HepG2 (cell line): Measurements from ENCODE around the gene ASMT. TPM values are rescaled to one million over a fixed set of nuclear protein-coding genes. Genes with fewer than 3 reads are reported as not detected.

Source experiments
- ATAC-seq: fragments of 200-7000 bp; cut with Tn5 transposase; 3 replicates; pipeline ENCODE4 v1.9.1; 2020; ENCODE audit warnings: mild to moderate bottlenecking, moderate library complexity
- BruUV-seq: library from RNA; stranded (reverse); fragments of 400-500 nt; replicated peaks from 2 replicates; lab custom pipeline; 2021; lab: Mats Ljungman, UMichigan
- CTCF ChIA-PET: fragments of 300-600 bp; formaldehyde crosslinking; extraction: SDS; loops from one replicate; lab custom pipeline; 2021; ENCODE audit warnings: low total read pairs, inconsistent platforms, low intra/inter-chr PET ratio; lab: Yijun Ruan, JAX
- POLR2A ChIA-PET: fragments of 350-600 bp; sonication (Branson Sonifier 250); formaldehyde crosslinking; loops from one replicate; lab custom pipeline; 2020; ENCODE audit warnings: antibody characterized with exemption, inconsistent platforms; lab: Yijun Ruan, JAX
- DNase-seq: peaks from one replicate; pipeline ENCODE4 v3.0.0-alpha.2; 2015; ENCODE audit warnings: low spot score
- FAIRE-seq: peaks from 3 replicates; lab custom pipeline; 2011; peaks lifted over from hg19 to GRCh38; lab: Jason Lieb, UNC
- H2AFZ ChIP-seq: one replicate; pipeline ENCODE4 v1.6.1; 2011; ENCODE audit warnings: low read length, inconsistent platforms
- H3K27ac ChIP-seq: fragments of 300-600 bp; 3 replicates; pipeline ENCODE4 v1.8.0; 2011; ENCODE audit warnings: mixed run types, mild to moderate bottlenecking, mixed read lengths, low read length, inconsistent platforms; ENCODE audit not compliant: insufficient read depth; ENCODE audit errors: extremely low read length
- H3K27me3 ChIP-seq, 2 experiments: fragments of 200-600 bp in 1 of 2; 2 replicates in 1 of 2; 3 replicates in 1 of 2; pipeline versions ENCODE4 v1.6.0 to v1.8.0; 2011; ENCODE audit warnings: low read length in 2 of 2, mild to moderate bottlenecking in 2 of 2, moderate library complexity in 2 of 2, inconsistent platforms in 1 of 2; ENCODE audit not compliant: insufficient read depth in 2 of 2, control insufficient read depth in 1 of 2
- H3K36me3 ChIP-seq, 2 experiments: fragments of 200-600 bp in 1 of 2; replicated peaks in 1 of 2; 2 replicates in 1 of 2; 3 replicates in 1 of 2; pipeline versions ENCODE4 v1.5.1 to v1.8.0; 2011; ENCODE audit warnings: low read length in 2 of 2, inconsistent platforms in 1 of 2; ENCODE audit not compliant: insufficient read depth in 2 of 2, control insufficient read depth in 1 of 2
- H3K4me1 ChIP-seq: 2 replicates; pipeline ENCODE4 v1.5.1; 2012; ENCODE audit warnings: low read length, inconsistent platforms; ENCODE audit not compliant: insufficient read depth
- H3K4me2 ChIP-seq: 2 replicates; pipeline ENCODE4 v1.6.0; 2011; ENCODE audit warnings: low read depth, low read length, inconsistent platforms
- H3K4me3 ChIP-seq, 3 experiments: fragments of 200-600 bp in 1 of 3; sonication (generic), shearing (Covaris generic) in 1 of 3; replicated peaks in 1 of 3; 2 replicates each; pipeline ENCODE4 v1.5.1; 2011 to 2016; ENCODE audit warnings: low read length in 3 of 3, inconsistent platforms in 2 of 3, low read depth in 2 of 3, mild to moderate bottlenecking in 2 of 3, control low read depth in 1 of 3, mixed read lengths in 1 of 3; ENCODE audit not compliant: insufficient read depth in 1 of 3
- H3K79me2 ChIP-seq: one replicate; pipeline ENCODE4 v1.6.1; 2011; ENCODE audit warnings: low read length, inconsistent platforms; ENCODE audit not compliant: insufficient read depth
- H3K9ac ChIP-seq: 2 replicates; pipeline ENCODE4 v1.6.0; 2011; ENCODE audit warnings: mild to moderate bottlenecking, low read depth, low read length, inconsistent platforms; ENCODE audit not compliant: insufficient read depth
- H3K9me3 ChIP-seq: 2 replicates; pipeline ENCODE4 v1.5.1; 2012; ENCODE audit warnings: mild to moderate bottlenecking, low read length
- H4K20me1 ChIP-seq: 2 replicates; pipeline ENCODE4 v1.6.0; 2011; ENCODE audit warnings: inconsistent platforms, mild to moderate bottlenecking, low read length, moderate library complexity; ENCODE audit not compliant: insufficient read depth
- CAMTA2 ChIP-seq: sonication (generic); formaldehyde crosslinking; IDR thresholded peaks from 2 replicates; pipeline ENCODE4 v1.4.0; 2020; ENCODE audit warnings: mild to moderate bottlenecking, missing genetic modification reagents, borderline replicate concordance
- FOXA1 ChIP-seq, 2 experiments: fragments of 450-650 bp in 1 of 2; sonication (generic) in 1 of 2; formaldehyde crosslinking in 1 of 2; IDR thresholded peaks; 2 replicates each; pipeline versions ENCODE4 v1.4.0 to v1.6.1; 2016 to 2020; ENCODE audit warnings: missing genetic modification reagents in 1 of 2
- NFIC ChIP-seq: IDR thresholded peaks from 2 replicates; pipeline ENCODE4 v1.6.1; 2012; ENCODE audit warnings: mild to moderate bottlenecking, low read length, inconsistent platforms
- SMAD3 ChIP-seq: sonication (generic); formaldehyde crosslinking; IDR thresholded peaks from 2 replicates; pipeline ENCODE4 v1.4.0; 2020; ENCODE audit warnings: missing genetic modification reagents
- SYNCRIP ChIP-seq: fragments of 200-400 bp; formaldehyde crosslinking; IDR thresholded peaks from 2 replicates; pipeline ENCODE4 v1.6.1; 2018; ENCODE audit warnings: mild to moderate bottlenecking, low read depth, low read length; ENCODE audit not compliant: insufficient read depth
- TBP ChIP-seq: sonication (generic); formaldehyde crosslinking; IDR thresholded peaks from 2 replicates; pipeline ENCODE4 v1.5.0; 2020; ENCODE audit warnings: missing genetic modification reagents
- U2AF1 ChIP-seq: fragments of 200-400 bp; formaldehyde crosslinking; optimal IDR thresholded peaks from 2 replicates; pipeline ENCODE3; 2017; ENCODE audit warnings: mild to moderate bottlenecking, low read depth, low read length
- ZNF234 ChIP-seq: sonication (generic); formaldehyde crosslinking; conservative IDR thresholded peaks from 2 replicates; pipeline ENCODE4 v1.5.1; 2020; ENCODE audit warnings: mild to moderate bottlenecking, missing genetic modification reagents
- ZNF460 ChIP-seq: sonication (generic); formaldehyde crosslinking; IDR thresholded peaks from 2 replicates; pipeline ENCODE4 v1.5.1; 2020; ENCODE audit warnings: missing genetic modification reagents, mild to moderate bottlenecking, borderline replicate concordance
- ZNF607 ChIP-seq: sonication (generic); formaldehyde crosslinking; IDR thresholded peaks from 2 replicates; pipeline ENCODE4 v1.5.1; 2020; ENCODE audit warnings: missing genetic modification reagents, mild to moderate bottlenecking, borderline replicate concordance
- ZNF674 ChIP-seq: sonication (generic); formaldehyde crosslinking; IDR thresholded peaks from 2 replicates; pipeline ENCODE4 v1.5.0; 2020; ENCODE audit warnings: low read depth, mild to moderate bottlenecking, missing genetic modification reagents
- ZSCAN9 ChIP-seq: IDR thresholded peaks from 2 replicates; pipeline ENCODE4 v1.6.1; 2016; ENCODE audit warnings: borderline replicate concordance
- WGBS: methylation state at CpG from one replicate; pipeline ENCODE4 v1.1.6; 2017; ENCODE audit warnings: low lambda C conversion rate; 5-methylcytosine and 5-hydroxymethylcytosine counted together
- in situ Hi-C: cut with HindIII; loops from 2 replicates; pipeline ENCODE4 v1.10.0; 2017; ENCODE audit warnings: low pct_unique_long_range_greater_than_20kb; ENCODE audit not compliant: extremely low pct_ligation_motif_present
- intact Hi-C: fragments of 100-400 bp; cut with micrococcal nuclease; formaldehyde crosslinking; loops from one replicate; pipeline ENCODE4 v1.10.0; 2022; ENCODE audit not compliant: unreplicated experiment
- polyA plus RNA-seq, 8 experiments: library from polyadenylated mRNA; depleted of rRNA in 3 of 8; stranded (reverse) in 7 of 8; unstranded in 1 of 8; fragments of >200 nt; fragmentation: Illumina TruSeq in 4 of 8; extraction: Trizol in 4 of 8; gene quantifications; 2 replicates each; pipeline versions ENCODE4 v1.2.1 to v1.2.3, GENCODE V29; 2011 to 2016; ENCODE audit warnings: low read depth in 4 of 8, missing spikeins in 1 of 8, mixed read lengths in 1 of 8; ENCODE audit not compliant: insufficient read depth in 1 of 8
- total RNA-seq, 5 experiments: library from RNA; depleted of rRNA; stranded (reverse); fragments of >200 nt; fragmentation: Illumina TruSeq; extraction: Trizol; gene quantifications; 2 replicates each; pipeline ENCODE4 v1.2.3, GENCODE V29; 2016; ENCODE audit warnings: low read depth in 1 of 5
- TF ChIP-seq, protein P1 (sequence below): sonication (generic); formaldehyde crosslinking; conservative IDR thresholded peaks from 2 replicates; pipeline ENCODE4 v1.8.1; 2023; ENCODE audit warnings: missing genetic modification reagents
- TF ChIP-seq, protein P2 (sequence below): sonication (generic); formaldehyde crosslinking; IDR thresholded peaks from 2 replicates; pipeline ENCODE4 v1.4.0; 2020; ENCODE audit warnings: mild to moderate bottlenecking, low read depth, missing genetic modification reagents
- TF ChIP-seq, protein P3 (sequence below): IDR thresholded peaks from 2 replicates; pipeline ENCODE4 v1.6.1; 2016; ENCODE audit warnings: missing biosample characterization, missing genetic modification reagents, low read depth

Gene ASMT
- total and polyA plus RNA-seq, 2 of the 13 experiments (the other 11 are each of a cell fraction or from before 2014, with no cell fraction given), result 0.04 TPM; not detected in 1

DNA sequence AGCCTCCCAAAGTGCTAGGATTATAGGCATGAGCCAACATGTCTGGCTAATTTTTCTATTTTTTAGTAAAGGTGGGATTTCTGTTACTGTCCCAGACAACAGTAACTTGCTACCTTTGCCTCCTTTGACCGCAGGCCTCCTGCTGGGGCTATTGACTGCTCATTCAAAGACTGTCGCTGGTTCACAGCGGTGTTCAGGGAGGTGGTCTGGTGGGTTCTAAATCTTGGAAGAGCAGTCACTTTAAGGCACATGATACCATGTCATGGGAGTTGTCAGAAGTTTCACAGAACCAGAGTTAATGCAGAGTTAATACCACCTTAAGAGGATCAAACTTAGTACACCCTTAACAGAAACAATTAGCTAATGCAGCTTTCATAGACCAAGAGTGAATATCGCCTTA is 3.8 kb downstream of the ASMT start:
- DNase-seq, result no peak
- H3K79me2 ChIP-seq, result no peaks in the 10 kb centered on the region
- H2AFZ ChIP-seq, result no peak overlapping the region
- ChIA-PET CTCF (no interaction called here), POLR2A (no interaction called here)
- TF ChIP-seq ZNF607, result no peak
- TF ChIP-seq, protein P1, sequence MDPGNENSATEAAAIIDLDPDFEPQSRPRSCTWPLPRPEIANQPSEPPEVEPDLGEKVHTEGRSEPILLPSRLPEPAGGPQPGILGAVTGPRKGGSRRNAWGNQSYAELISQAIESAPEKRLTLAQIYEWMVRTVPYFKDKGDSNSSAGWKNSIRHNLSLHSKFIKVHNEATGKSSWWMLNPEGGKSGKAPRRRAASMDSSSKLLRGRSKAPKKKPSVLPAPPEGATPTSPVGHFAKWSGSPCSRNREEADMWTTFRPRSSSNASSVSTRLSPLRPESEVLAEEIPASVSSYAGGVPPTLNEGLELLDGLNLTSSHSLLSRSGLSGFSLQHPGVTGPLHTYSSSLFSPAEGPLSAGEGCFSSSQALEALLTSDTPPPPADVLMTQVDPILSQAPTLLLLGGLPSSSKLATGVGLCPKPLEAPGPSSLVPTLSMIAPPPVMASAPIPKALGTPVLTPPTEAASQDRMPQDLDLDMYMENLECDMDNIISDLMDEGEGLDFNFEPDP (CRISPR knock-in tag), result no peak
- TF ChIP-seq, protein P2, sequence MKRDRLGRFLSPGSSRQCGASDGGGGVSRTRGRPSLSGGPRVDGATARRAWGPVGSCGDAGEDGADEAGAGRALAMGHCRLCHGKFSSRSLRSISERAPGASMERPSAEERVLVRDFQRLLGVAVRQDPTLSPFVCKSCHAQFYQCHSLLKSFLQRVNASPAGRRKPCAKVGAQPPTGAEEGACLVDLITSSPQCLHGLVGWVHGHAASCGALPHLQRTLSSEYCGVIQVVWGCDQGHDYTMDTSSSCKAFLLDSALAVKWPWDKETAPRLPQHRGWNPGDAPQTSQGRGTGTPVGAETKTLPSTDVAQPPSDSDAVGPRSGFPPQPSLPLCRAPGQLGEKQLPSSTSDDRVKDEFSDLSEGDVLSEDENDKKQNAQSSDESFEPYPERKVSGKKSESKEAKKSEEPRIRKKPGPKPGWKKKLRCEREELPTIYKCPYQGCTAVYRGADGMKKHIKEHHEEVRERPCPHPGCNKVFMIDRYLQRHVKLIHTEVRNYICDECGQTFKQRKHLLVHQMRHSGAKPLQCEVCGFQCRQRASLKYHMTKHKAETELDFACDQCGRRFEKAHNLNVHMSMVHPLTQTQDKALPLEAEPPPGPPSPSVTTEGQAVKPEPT, result peak; percentile 90
- TF ChIP-seq ZSCAN9 (CRISPR knock-in tag), result no peak
- BruUV-seq, result no TSS peak
- 38% methylated on average over 4 of the region's 4 CpGs for WGBS
- H3K36me3 ChIP-seq, result no peaks in the 10 kb centered on the region
- no peak overlapping the region for H3K4me3 ChIP-seq
- H3K4me2 ChIP-seq, result no peak overlapping the region
- H4K20me1 ChIP-seq, result no peaks in the 10 kb centered on the region
- intact Hi-C loops, result no loop called here
- peaks cover 5% of the 10 kb centered on the region; the same call in 1 of the 2 replicates for H3K4me1 ChIP-seq
- no peak for ATAC-seq
- H3K9ac ChIP-seq, result no peak overlapping the region
- H3K27me3 ChIP-seq, result no peaks in the 10 kb centered on the region; a peak in 1 of 5 replicates
- H3K27ac ChIP-seq, result no peak overlapping the region
- no peaks in the 10 kb centered on the region for H3K9me3 ChIP-seq
- in situ Hi-C loops, result no loop called here
- no peak for FAIRE-seq

DNA sequence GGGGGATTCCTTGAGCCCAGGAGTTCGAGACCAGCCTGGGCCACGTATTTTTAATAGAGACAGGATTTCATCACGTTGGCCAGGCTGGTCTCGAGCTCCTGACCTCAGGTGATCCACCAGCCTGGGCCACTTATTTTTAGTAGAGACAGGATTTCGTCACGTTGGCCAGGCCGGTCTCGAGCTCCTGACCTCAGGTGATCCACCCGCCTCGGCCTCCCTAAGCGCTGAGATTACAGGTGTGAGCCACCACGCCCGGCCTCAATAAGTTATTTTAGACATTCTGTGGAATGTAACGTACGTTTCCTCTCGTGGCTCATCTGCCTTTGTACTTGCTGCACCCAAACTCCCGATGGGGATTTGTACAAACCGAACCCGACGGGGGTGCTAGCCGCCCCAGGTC is 8.8 kb downstream of the ASMT start:
- Histone ChIP-seq H3K4me1 (peaks cover 5% of the 10 kb centered on the region; the same call in 1 of the 2 replicates), H3K4me2 (no peak overlapping the region), H3K36me3 (no peaks in the 10 kb centered on the region), H4K20me1 (no peaks in the 10 kb centered on the region), H3K9me3 (no peaks in the 10 kb centered on the region), H3K79me2 (no peaks in the 10 kb centered on the region), H3K9ac (no peak overlapping the region), H3K27me3 (peaks cover 2 to 4% of the 10 kb centered on the region in 2 experiments; a peak in 2 of 5 replicates), H3K27ac (no peak overlapping the region), H3K4me3 (no peak overlapping the region), H2AFZ (no peak overlapping the region)
- intact Hi-C loops (no loop called here), in situ Hi-C loops (no loop called here)
- DNase-seq (no peak), ATAC-seq (no peak; the same call in 2 of the 3 replicates), FAIRE-seq (no peak)
- BruUV-seq, result no TSS peak
- WGBS, result 45% methylated on average over 13 of the region's 21 CpGs
- POLR2A ChIA-PET, result no interaction called here
- CTCF ChIA-PET, result no interaction called here
- TF ChIP-seq TBP (no peak), SMAD3 (CRISPR knock-in tag) (no peak), SYNCRIP (no peak), ZNF234 (no peak), NFIC (no peak), ZNF674 (no peak), U2AF1 (no peak), ZNF460 (CRISPR knock-in tag) (no peak), CAMTA2 (CRISPR knock-in tag) (no peak), FOXA1 (IDR thresholded peaks at IDR 0.05) (no peak), FOXA1 (CRISPR knock-in tag; IDR thresholded peaks at IDR 0.05) (no peak)
- TF ChIP-seq, protein P3, sequence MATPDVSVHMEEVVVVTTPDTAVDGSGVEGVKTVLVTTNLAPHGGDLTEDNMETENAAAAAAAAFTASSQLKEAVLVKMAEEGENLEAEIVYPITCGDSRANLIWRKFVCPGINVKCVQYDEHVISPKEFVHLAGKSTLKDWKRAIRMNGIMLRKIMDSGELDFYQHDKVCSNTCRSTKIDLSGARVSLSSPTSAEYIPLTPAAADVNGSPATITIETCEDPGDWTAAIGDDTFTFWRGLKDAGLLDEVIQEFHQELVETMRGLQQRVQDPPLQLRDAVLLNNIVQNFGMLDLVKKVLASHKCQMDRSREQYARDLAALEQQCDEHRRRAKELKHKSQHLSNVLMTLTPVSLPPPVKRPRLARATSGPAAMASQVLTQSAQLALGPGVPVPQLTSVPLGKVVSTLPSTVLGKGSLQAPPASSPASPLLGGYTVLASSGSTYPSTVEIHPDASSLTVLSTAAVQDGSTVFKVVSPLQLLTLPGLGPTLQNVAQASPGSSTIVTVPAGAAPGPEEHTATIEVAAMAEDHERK (CRISPR knock-in tag), result no peak
